HepG2 (cell line): ENCODE results near the gene MBLAC1. TPM values are rescaled to one million over a fixed set of nuclear protein-coding genes. Genes with fewer than 3 reads are reported as not detected.

Experiments
- CENPT ChIP-seq: sonication (generic); formaldehyde crosslinking; IDR thresholded peaks from 2 replicates; pipeline ENCODE4 v1.8.0; 2022; ENCODE audit warnings: low read depth, mild to moderate bottlenecking, moderate library complexity, missing genetic modification reagents
- DNMT3B ChIP-seq: conservative IDR thresholded peaks from 2 replicates; pipeline ENCODE4 v1.6.1; 2016; ENCODE audit warnings: missing biosample characterization, control low read depth
- FOXC1 ChIP-seq: sonication (generic); formaldehyde crosslinking; IDR thresholded peaks from 2 replicates; pipeline ENCODE4 v1.8.0; 2022; ENCODE audit warnings: mild to moderate bottlenecking, missing genetic modification reagents, borderline replicate concordance
- FOXK2 ChIP-seq: fragments of 450-650 bp; IDR thresholded peaks from 2 replicates; pipeline ENCODE4 v1.6.1; 2016
- FOXO1 ChIP-seq: sonication (generic); formaldehyde crosslinking; IDR thresholded peaks from 2 replicates; pipeline ENCODE4 v1.4.0; 2020; ENCODE audit warnings: missing genetic modification reagents
- HDAC2 ChIP-seq: sonication (generic); formaldehyde crosslinking; IDR thresholded peaks from 2 replicates; pipeline ENCODE4 v1.4.0; 2020; ENCODE audit warnings: missing genetic modification reagents
- HHEX ChIP-seq: IDR thresholded peaks from 2 replicates; pipeline ENCODE4 v1.6.1; 2016; ENCODE audit warnings: control low read depth
- HIVEP1 ChIP-seq: sonication (generic); formaldehyde crosslinking; IDR thresholded peaks from 2 replicates; pipeline ENCODE4 v1.4.0; 2020; ENCODE audit warnings: mild to moderate bottlenecking, missing genetic modification reagents
- HOXA3 ChIP-seq: sonication (generic); formaldehyde crosslinking; IDR thresholded peaks from 2 replicates; pipeline ENCODE4 v1.5.0; 2020; ENCODE audit warnings: missing genetic modification reagents
- KMT2B ChIP-seq: IDR thresholded peaks from 2 replicates; pipeline ENCODE4 v1.6.1; 2016; ENCODE audit warnings: missing genetic modification reagents, missing compliant biosample characterization
- NAIF1 ChIP-seq: sonication (generic); formaldehyde crosslinking; IDR thresholded peaks from 2 replicates; pipeline ENCODE4 v1.5.0; 2020; ENCODE audit warnings: mild to moderate bottlenecking, missing genetic modification reagents, borderline replicate concordance
- RBM22 ChIP-seq: fragments of 200-400 bp; formaldehyde crosslinking; optimal IDR thresholded peaks from 2 replicates; pipeline ENCODE3; 2017; ENCODE audit warnings: mild to moderate bottlenecking, low read length, moderate library complexity
- SIX4 ChIP-seq: sonication (generic); formaldehyde crosslinking; IDR thresholded peaks from 2 replicates; pipeline ENCODE4 v1.4.0; 2020; ENCODE audit warnings: missing genetic modification reagents
- SMARCC2 ChIP-seq: fragments of 450-650 bp; IDR thresholded peaks from 2 replicates; pipeline ENCODE4 v1.6.1; 2017; ENCODE audit warnings: antibody characterized with exemption, mild to moderate bottlenecking
- SOX5 ChIP-seq: IDR thresholded peaks from 2 replicates; pipeline ENCODE4 v1.6.1; 2016; ENCODE audit warnings: borderline replicate concordance
- SPEN ChIP-seq: sonication (generic); formaldehyde crosslinking; IDR thresholded peaks from 2 replicates; pipeline ENCODE4 v1.5.1; 2020; ENCODE audit warnings: low read depth, mild to moderate bottlenecking, missing genetic modification reagents
- TARDBP ChIP-seq: sonication (generic); formaldehyde crosslinking; IDR thresholded peaks from 2 replicates; pipeline ENCODE4 v1.8.0; 2022; ENCODE audit warnings: mild to moderate bottlenecking, missing genetic modification reagents
- ZBTB1 ChIP-seq: sonication (generic); formaldehyde crosslinking; IDR thresholded peaks from 2 replicates; pipeline ENCODE4 v1.4.0; 2020; ENCODE audit warnings: missing genetic modification reagents, borderline replicate concordance
- ZBTB38 ChIP-seq: sonication (generic); formaldehyde crosslinking; IDR thresholded peaks from 2 replicates; pipeline ENCODE4 v1.5.1; 2020; ENCODE audit warnings: mild to moderate bottlenecking, missing genetic modification reagents
- ZFX ChIP-seq: sonication (generic); formaldehyde crosslinking; IDR thresholded peaks from 2 replicates; pipeline ENCODE4 v1.4.0; 2020; ENCODE audit warnings: mild to moderate bottlenecking, low read depth, missing genetic modification reagents, moderate library complexity
- ZNF235 ChIP-seq: sonication (generic); formaldehyde crosslinking; IDR thresholded peaks from 2 replicates; pipeline ENCODE4 v1.8.1; 2023; ENCODE audit warnings: mild to moderate bottlenecking, missing genetic modification reagents, borderline replicate concordance
- ZNF24 ChIP-seq: fragments of 450-650 bp; IDR thresholded peaks from 2 replicates; pipeline ENCODE4 v1.6.1; 2017; ENCODE audit warnings: antibody characterized with exemption, mild to moderate bottlenecking
- ZNF317 ChIP-seq: sonication (generic); formaldehyde crosslinking; IDR thresholded peaks from 2 replicates; pipeline ENCODE4 v1.5.0; 2020; ENCODE audit warnings: mild to moderate bottlenecking, missing genetic modification reagents
- ZNF333 ChIP-seq: sonication (generic); formaldehyde crosslinking; IDR thresholded peaks from 2 replicates; pipeline ENCODE4 v1.4.0; 2020; ENCODE audit warnings: mild to moderate bottlenecking, missing genetic modification reagents, borderline replicate concordance
- ZNF550 ChIP-seq: sonication (generic); formaldehyde crosslinking; IDR thresholded peaks from 2 replicates; pipeline ENCODE4 v1.4.0; 2020; ENCODE audit warnings: mild to moderate bottlenecking, missing genetic modification reagents, borderline replicate concordance
- ZNF605 ChIP-seq: sonication (generic); formaldehyde crosslinking; IDR thresholded peaks from 2 replicates; pipeline ENCODE4 v1.8.0; 2022; ENCODE audit warnings: mild to moderate bottlenecking, missing genetic modification reagents
- ZNF720 ChIP-seq: sonication (generic); formaldehyde crosslinking; IDR thresholded peaks from 2 replicates; pipeline ENCODE4 v1.4.0; 2020; ENCODE audit warnings: missing genetic modification reagents
- ZNF766 ChIP-seq: sonication (generic); formaldehyde crosslinking; IDR thresholded peaks from 2 replicates; pipeline ENCODE4 v1.5.0; 2020; ENCODE audit warnings: missing genetic modification reagents, borderline replicate concordance
- ZNF83 ChIP-seq: sonication (generic); formaldehyde crosslinking; IDR thresholded peaks from 2 replicates; pipeline ENCODE4 v1.4.0; 2020; ENCODE audit warnings: missing genetic modification reagents, mild to moderate bottlenecking, borderline replicate concordance
- ZNF841 ChIP-seq: sonication (generic); formaldehyde crosslinking; IDR thresholded peaks from 2 replicates; pipeline ENCODE4 v1.8.1; 2023; ENCODE audit warnings: missing genetic modification reagents, borderline replicate concordance
- ZSCAN21 ChIP-seq: sonication (generic); formaldehyde crosslinking; IDR thresholded peaks from 2 replicates; pipeline ENCODE4 v1.8.0; 2022; ENCODE audit warnings: mild to moderate bottlenecking, missing genetic modification reagents, moderate library complexity, borderline replicate concordance
- polyA plus RNA-seq, 8 experiments: library from polyadenylated mRNA; depleted of rRNA in 3 of 8; stranded (reverse) in 7 of 8; unstranded in 1 of 8; fragments of >200 nt; fragmentation: Illumina TruSeq in 4 of 8; extraction: Trizol in 4 of 8; gene quantifications; 2 replicates each; pipeline versions ENCODE4 v1.2.1 to v1.2.3, GENCODE V29; 2011 to 2016; ENCODE audit warnings: low read depth in 4 of 8, missing spikeins in 1 of 8, mixed read lengths in 1 of 8; ENCODE audit not compliant: insufficient read depth in 1 of 8
- total RNA-seq, 5 experiments: library from RNA; depleted of rRNA; stranded (reverse); fragments of >200 nt; fragmentation: Illumina TruSeq; extraction: Trizol; gene quantifications; 2 replicates each; pipeline ENCODE4 v1.2.3, GENCODE V29; 2016; ENCODE audit warnings: low read depth in 1 of 5
- TF ChIP-seq, protein P1 (sequence below): sonication (generic); formaldehyde crosslinking; IDR thresholded peaks from 2 replicates; pipeline ENCODE4 v1.4.0; 2020; ENCODE audit warnings: missing genetic modification reagents, borderline replicate concordance

MBLAC1 gene
- total and polyA plus RNA-seq, 2 of the 13 experiments (the other 11 are each of a cell fraction or from before 2014, with no cell fraction given), result 0.79 to 2.1 TPM

DNA sequence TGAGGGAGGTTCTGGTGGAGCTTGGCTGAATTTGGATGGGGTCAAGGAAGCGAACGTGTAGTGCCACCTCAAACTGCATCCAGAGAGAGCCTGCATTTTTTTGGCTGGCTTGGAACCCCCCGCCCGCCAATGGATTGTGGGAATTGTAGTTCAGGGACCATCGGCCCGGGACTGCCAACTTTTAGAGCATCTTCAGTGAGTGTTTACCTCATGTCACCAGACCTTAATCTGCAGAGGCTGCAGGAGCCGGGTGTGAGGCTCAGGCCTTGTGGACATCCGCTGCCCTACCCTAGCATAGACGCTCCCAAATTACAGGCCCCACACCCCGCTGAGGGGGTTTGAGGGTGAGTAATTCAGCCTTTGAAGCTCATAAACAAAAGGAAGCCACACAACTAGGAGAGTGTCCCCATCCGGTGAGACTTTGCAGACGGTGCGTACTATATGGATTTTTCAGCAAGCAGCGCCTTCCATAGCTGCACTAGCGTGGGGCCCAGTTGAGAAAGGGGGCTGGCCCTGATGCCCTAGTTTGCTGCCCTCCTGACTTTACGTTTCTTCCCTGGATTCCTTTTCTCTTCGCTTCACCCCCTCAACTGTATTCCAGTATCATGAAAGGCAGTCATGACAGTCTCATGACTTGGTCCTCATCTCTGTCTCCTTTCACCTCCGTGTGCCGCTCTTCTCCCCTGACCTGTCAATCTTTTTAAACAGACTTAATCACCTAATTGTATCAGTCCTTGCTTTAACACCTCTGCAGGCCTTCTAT is 6.6 kb upstream of the MBLAC1 start (continued):
- TF ChIP-seq CENPT (CRISPR knock-in tag) (no peak), ZBTB1 (CRISPR knock-in tag) (no peak), DNMT3B (CRISPR knock-in tag) (no peak), SPEN (CRISPR knock-in tag) (0 out of 2 replicates have a peak, but pooled peaks have one; percentile 3), ZNF333 (CRISPR knock-in tag) (no peak), HIVEP1 (CRISPR knock-in tag) (0 out of 2 replicates have a peak, but pooled peaks have one; percentile 3), ZBTB38 (CRISPR knock-in tag) (no peak), ZSCAN21 (no peak), RBM22 (no peak), SIX4 (no peak), HDAC2 (no peak; the same call in 1 of the 2 replicates), ZNF550 (no peak), ZFX (peak; percentile 67), FOXO1 (CRISPR knock-in tag) (no peak), KMT2B (CRISPR knock-in tag) (no peak), TARDBP (no peak), SOX5 (CRISPR knock-in tag) (no peak), ZNF841 (CRISPR knock-in tag) (no peak), NAIF1 (CRISPR knock-in tag) (no peak), ZNF24 (no peak), ZNF766 (CRISPR knock-in tag) (no peak), FOXC1 (CRISPR knock-in tag) (no peak; the same call in 1 of the 2 replicates), ZNF605 (CRISPR knock-in tag) (peak; percentile 40; the same call in 1 of the 2 replicates), HHEX (CRISPR knock-in tag) (no peak), ZNF720 (CRISPR knock-in tag) (no peak), ZNF83 (CRISPR knock-in tag) (no peak), HOXA3 (CRISPR knock-in tag) (0 out of 2 replicates have a peak, but pooled peaks have one; percentile 19), ZNF235 (CRISPR knock-in tag) (no peak; the same call in 1 of the 2 replicates), FOXK2 (no peak), SMARCC2 (no peak), ZNF317 (0 out of 2 replicates have a peak, but pooled peaks have one; percentile 30)
- TF ChIP-seq, protein P1, sequence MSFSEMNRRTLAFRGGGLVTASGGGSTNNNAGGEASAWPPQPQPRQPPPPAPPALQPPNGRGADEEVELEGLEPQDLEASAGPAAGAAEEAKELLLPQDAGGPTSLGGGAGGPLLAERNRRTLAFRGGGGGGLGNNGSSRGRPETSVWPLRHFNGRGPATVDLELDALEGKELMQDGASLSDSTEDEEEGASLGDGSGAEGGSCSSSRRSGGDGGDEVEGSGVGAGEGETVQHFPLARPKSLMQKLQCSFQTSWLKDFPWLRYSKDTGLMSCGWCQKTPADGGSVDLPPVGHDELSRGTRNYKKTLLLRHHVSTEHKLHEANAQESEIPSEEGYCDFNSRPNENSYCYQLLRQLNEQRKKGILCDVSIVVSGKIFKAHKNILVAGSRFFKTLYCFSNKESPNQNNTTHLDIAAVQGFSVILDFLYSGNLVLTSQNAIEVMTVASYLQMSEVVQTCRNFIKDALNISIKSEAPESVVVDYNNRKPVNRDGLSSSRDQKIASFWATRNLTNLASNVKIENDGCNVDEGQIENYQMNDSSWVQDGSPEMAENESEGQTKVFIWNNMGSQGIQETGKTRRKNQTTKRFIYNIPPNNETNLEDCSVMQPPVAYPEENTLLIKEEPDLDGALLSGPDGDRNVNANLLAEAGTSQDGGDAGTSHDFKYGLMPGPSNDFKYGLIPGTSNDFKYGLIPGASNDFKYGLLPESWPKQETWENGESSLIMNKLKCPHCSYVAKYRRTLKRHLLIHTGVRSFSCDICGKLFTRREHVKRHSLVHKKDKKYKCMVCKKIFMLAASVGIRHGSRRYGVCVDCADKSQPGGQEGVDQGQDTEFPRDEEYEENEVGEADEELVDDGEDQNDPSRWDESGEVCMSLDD (CRISPR knock-in tag), result no peak
